Measurements from ENCODE around the gene GRIN2A. TPM values are rescaled to one million over a fixed set of nuclear protein-coding genes. Genes with fewer than 3 reads are reported as not detected.

The GRIN2A gene
- total RNA-seq, 2 experiments from 2014 or later = not detected

- DNase-seq (no peak), ATAC-seq (no peak)
- no peak for TF ChIP-seq CTCF (IDR thresholded peaks at IDR 0.05)
- Mint-ChIP-seq H3K27me3 (peaks cover 5% of the 10 kb centered on the region), H3K36me3 (ENCODE audit: low read depth) (no peaks in the 10 kb centered on the region), H3K9me3 (no peaks in the 10 kb centered on the region), H3K27ac (no peak overlapping the region), H3K4me1 (ENCODE audit: low read depth) (no peaks in the 10 kb centered on the region), H3K4me3 (no peak overlapping the region)
- ChIA-PET CTCF (no interaction called here), POLR2A (no interaction called here)
- intact Hi-C loops (cut with micrococcal nuclease) = no loop called here
Observed at GRCh38 chr16:10048850-10049249, 133.4 kb downstream of the GRIN2A start.

- Mint-ChIP-seq H3K27ac (no peak overlapping the region), H3K27me3 (peaks cover 2% of the 10 kb centered on the region), H3K4me3 (no peak overlapping the region), H3K4me1 (ENCODE audit: low read depth) (no peaks in the 10 kb centered on the region), H3K9me3 (no peaks in the 10 kb centered on the region), H3K36me3 (ENCODE audit: low read depth) (no peaks in the 10 kb centered on the region)
- intact Hi-C loops (cut with micrococcal nuclease) = no loop called here
- ATAC-seq (no peak), DNase-seq (no peak)
- TF ChIP-seq CTCF (IDR thresholded peaks at IDR 0.05) = no peak
- CTCF ChIA-PET = no interaction called here
- POLR2A ChIA-PET = no interaction called here
Observed at GRCh38 chr16:10045947-10046346, 136.3 kb downstream of the GRIN2A start.

DNA sequence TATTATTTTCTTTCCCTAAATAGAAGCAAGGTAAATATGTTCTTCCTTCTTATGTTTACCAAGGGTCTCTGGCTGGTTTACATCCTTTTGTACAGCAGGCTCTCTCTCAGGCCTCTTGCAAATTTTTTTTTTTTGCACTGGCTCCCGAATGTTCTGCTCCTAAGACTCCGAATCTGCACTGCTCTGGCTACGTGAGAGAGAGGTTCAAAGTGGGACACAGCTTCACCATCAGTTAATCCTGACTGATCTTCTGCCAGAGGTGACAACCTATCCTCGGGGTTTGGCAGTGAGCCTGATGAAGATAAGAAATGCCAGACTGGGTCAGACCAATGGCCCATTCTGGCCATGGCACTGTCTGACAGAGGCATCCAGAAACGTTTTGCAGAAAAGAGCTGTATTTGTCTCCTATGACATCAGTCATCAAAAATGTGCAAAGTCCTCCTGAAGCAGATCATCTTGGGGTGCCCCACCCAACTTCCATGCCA, 136.9 kb downstream of the GRIN2A start:
- intact Hi-C loops (cut with micrococcal nuclease) = no loop called here

DNA sequence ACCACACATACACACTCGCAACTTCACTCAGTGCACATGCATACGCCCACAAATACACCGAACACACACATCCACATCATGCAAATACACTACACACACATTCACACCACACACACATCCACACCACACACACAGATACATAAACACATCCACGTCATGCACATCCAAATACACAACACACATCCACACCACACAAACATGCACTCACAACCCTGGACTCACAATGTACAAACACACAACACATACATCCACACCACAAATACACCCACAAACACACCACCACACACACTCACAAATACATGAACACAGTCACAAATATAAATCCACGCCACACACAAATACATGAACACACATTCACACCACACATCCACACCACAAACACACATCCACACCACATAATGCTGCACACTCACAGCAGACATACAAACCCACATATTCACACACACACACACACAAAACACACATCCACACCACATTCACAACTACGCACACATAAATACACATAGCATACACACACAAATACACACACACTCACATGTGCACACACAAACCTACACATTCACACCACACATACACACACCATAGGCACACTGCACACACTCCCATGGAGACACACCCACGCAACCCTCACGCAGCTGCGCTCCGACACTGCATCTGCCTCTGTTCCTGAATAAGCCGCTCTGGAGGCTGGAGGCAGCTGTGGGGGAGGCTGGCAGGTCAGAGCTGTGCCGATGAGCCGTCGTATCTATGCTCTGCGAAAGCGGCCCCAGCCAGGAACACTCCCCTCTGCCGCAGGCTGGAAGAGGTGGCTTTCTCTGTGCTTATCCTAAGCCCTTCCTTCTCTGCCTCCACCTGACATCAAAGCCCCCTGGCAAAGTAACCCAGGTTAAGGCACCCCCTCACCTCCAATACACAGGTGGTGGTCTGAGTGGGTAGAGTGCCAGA, 141.8 kb downstream of the GRIN2A start:
- no peak for ATAC-seq
- no peak overlapping the region for H3K4me3 Mint-ChIP-seq
- ChIA-PET CTCF (no interaction called here), POLR2A (no interaction called here)
- H3K4me1 Mint-ChIP-seq (ENCODE audit: low read depth) = peaks cover 2% of the 10 kb centered on the region
- TF ChIP-seq CTCF (IDR thresholded peaks at IDR 0.05) = no peak
- H3K27ac Mint-ChIP-seq = no peak overlapping the region
- no peaks in the 10 kb centered on the region for H3K9me3 Mint-ChIP-seq
- no peak for DNase-seq
- peaks cover 21% of the 10 kb centered on the region for H3K27me3 Mint-ChIP-seq
- H3K36me3 Mint-ChIP-seq (ENCODE audit: low read depth) = no peaks in the 10 kb centered on the region
- intact Hi-C loops (cut with micrococcal nuclease) = no loop called here

More for the DNA sequence above, 136.9 kb downstream of the GRIN2A start:
- TF ChIP-seq CTCF (IDR thresholded peaks at IDR 0.05) = no peak
- no peak overlapping the region for H3K27ac Mint-ChIP-seq
- H3K27me3 Mint-ChIP-seq = peaks cover 2% of the 10 kb centered on the region
- ATAC-seq (no peak), DNase-seq (no peak)
- H3K36me3 Mint-ChIP-seq (ENCODE audit: low read depth) = no peaks in the 10 kb centered on the region
- ChIA-PET CTCF (no interaction called here), POLR2A (no interaction called here)
- no peak overlapping the region for H3K4me3 Mint-ChIP-seq
- H3K4me1 Mint-ChIP-seq (ENCODE audit: low read depth) = no peaks in the 10 kb centered on the region
- H3K9me3 Mint-ChIP-seq = no peaks in the 10 kb centered on the region

All from activated CD8-positive, alpha-beta T cell treated with anti-CD3 and anti-CD28 coated beads for 36 hours (primary cell).